Testis (tissue), 2 donors: Measurements from ENCODE around the gene SPACA6.

Experiments
- CTCF ChIP-seq, 3 experiments: fragments of 450-650 bp in 2 of 3; fragments of 200-600 bp in 1 of 3; sonication (generic) in 1 of 3; IDR thresholded peaks; one replicate each; pipeline ENCODE4 v1.5.1; 2016 to 2019; ENCODE audit warnings: antibody characterized with exemption in 3 of 3, mild to moderate bottlenecking in 2 of 3, moderate library complexity in 1 of 3
- POLR2A ChIP-seq: fragments of 450-650 bp; IDR thresholded peaks from one replicate; pipeline ENCODE4 v1.6.1; 2017; ENCODE audit warnings: antibody characterized with exemption, mild to moderate bottlenecking, moderate library complexity

GRCh38 chr19:51754109-51754508 is 61.0 kb downstream of the SPACA6 start:
- TF ChIP-seq CTCF (IDR thresholded peaks at IDR 0.05) (no peak), POLR2A (no peak)
